GM12892 (cell line): ENCODE measurements around the gene SHISA8.

Experiments used
- POLR2A ChIP-seq: IDR thresholded peaks from 2 replicates; pipeline ENCODE4 v1.6.1; 2011; ENCODE audit warnings: low read depth, low read length, control low read depth
- POLR2AphosphoS5 ChIP-seq: IDR thresholded peaks from 2 replicates; pipeline ENCODE4 v1.6.1; 2011; ENCODE audit warnings: low read depth, low read length, control low read depth

DNA sequence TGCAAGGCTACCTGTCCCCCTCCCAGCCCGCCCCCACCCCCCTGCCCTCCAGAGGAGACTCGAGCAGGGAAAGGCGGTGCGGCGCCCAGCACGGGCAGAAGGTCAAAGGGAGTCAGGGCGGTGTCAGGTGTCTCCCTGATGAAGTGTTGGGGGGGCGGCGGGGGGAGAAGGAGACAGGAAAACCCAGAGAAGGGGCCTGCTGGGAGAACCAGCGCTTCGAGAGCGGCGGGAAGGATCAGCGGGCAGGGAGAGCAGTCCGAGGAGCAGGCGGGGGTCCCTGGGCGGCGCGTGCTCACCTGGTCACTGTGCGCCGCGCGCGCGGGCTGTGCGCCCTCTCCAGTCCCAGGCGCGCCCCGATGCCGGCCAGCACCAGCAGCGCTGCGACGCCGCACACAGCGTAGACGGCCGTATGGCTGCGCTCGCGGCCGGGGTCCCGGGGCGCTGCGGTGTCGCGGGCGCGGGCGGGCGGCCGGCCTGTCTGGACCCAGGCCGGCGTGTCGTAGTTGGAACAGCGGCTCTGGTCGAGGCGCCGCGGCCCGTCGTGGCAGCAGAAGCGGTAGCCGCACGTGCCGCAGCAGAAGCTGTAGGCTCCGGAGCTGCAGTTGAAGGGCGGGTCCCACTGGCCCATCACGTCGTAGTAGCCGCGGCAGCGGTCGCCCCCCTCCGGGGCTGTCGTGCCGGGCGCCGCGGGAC is 886 bp downstream of the SHISA8 start:
- TF ChIP-seq POLR2A, result no peak
- no peak for TF ChIP-seq POLR2AphosphoS5
